PC-3 (cell line): Measurements from ENCODE around the gene CUEDC1. TPM values are rescaled to one million over a fixed set of nuclear protein-coding genes. Genes with fewer than 3 reads are reported as not detected.
A peak's percentile ranks its signal among the peaks of the same experiment; 100 is the strongest.

Experiments used
- ATAC-seq: fragments of 200-7000 bp; cut with Tn5 transposase; 2 replicates; pipeline ENCODE4 v1.9.1; 2020; ENCODE audit warnings: mild to moderate bottlenecking, moderate library complexity
- BruUV-seq: library from RNA; stranded (reverse); fragments of 400-500 nt; replicated peaks from 2 replicates; lab custom pipeline; 2021; lab: Mats Ljungman, UMichigan
- CTCF ChIA-PET: fragments of 300-600 bp; sonication (Branson Sonifier 250); formaldehyde crosslinking; loops from one replicate; lab custom pipeline; 2022; ENCODE audit warnings: antibody characterized with exemption; lab: Charles Lee
- POLR2A ChIA-PET: fragments of 300-600 bp; sonication (Branson Sonifier 250); formaldehyde crosslinking; loops from one replicate; lab custom pipeline; 2022; ENCODE audit warnings: antibody characterized with exemption; ENCODE audit not compliant: unreplicated experiment; lab: Charles Lee
- DNase-seq: peaks from one replicate; pipeline ENCODE4 v3.0.0-alpha.2; 2015
- H2AFZ ChIP-seq: fragments of 300-600 bp; sonication (generic); 2 replicates; pipeline ENCODE4 v1.6.0; 2016; ENCODE audit warnings: antibody characterized with exemption, low read length
- H3F3A ChIP-seq: fragments of 300-600 bp; sonication (generic); one replicate; pipeline ENCODE4 v1.6.0; 2017; ENCODE audit warnings: antibody characterized with exemption, low read length, control low read depth, mild to moderate bottlenecking; ENCODE audit not compliant: unreplicated experiment
- H3K27ac ChIP-seq: fragments of 300-600 bp; sonication (generic); 2 replicates; pipeline ENCODE4 v1.5.1; 2016; ENCODE audit warnings: mild to moderate bottlenecking, low read length
- H3K27me3 ChIP-seq: fragments of 300-600 bp; sonication (generic); 2 replicates; pipeline ENCODE4 v1.6.1; 2016; ENCODE audit warnings: low read length, mixed read lengths
- H3K36me3 ChIP-seq: fragments of 300-600 bp; sonication (generic); 2 replicates; pipeline ENCODE4 v1.6.1; 2016; ENCODE audit warnings: low read depth, mixed run types, low read length, mixed read lengths
- H3K4me1 ChIP-seq: fragments of 300-600 bp; sonication (generic); 2 replicates; pipeline ENCODE4 v1.5.1; 2016; ENCODE audit warnings: low read length; ENCODE audit not compliant: insufficient read depth
- H3K4me2 ChIP-seq: fragments of 300-600 bp; sonication (generic); 2 replicates; pipeline ENCODE4 v1.6.0; 2016; ENCODE audit warnings: low read length
- H3K4me3 ChIP-seq: fragments of 300-600 bp; sonication (generic); 2 replicates; pipeline ENCODE4 v1.5.1; 2016; ENCODE audit warnings: mild to moderate bottlenecking, low read length, mixed read lengths
- H3K79me2 ChIP-seq: fragments of 300-600 bp; sonication (generic); 2 replicates; pipeline ENCODE4 v1.6.1; 2017; ENCODE audit warnings: low read length, mixed read lengths
- H3K9ac ChIP-seq: fragments of 300-600 bp; sonication (generic); 2 replicates; pipeline ENCODE4 v1.6.0; 2016; ENCODE audit warnings: mild to moderate bottlenecking, low read length
- H3K9me2 ChIP-seq: fragments of 300-600 bp; sonication (generic); replicated peaks from 2 replicates; pipeline ENCODE4 v1.6.1; 2016; ENCODE audit warnings: mixed run types, low read length, mixed read lengths
- H3K9me3 ChIP-seq: fragments of 300-600 bp; sonication (generic); 2 replicates; pipeline ENCODE4 v1.6.1; 2016; ENCODE audit warnings: low read length, mixed read lengths
- H4K20me1 ChIP-seq: fragments of 300-600 bp; sonication (generic); 2 replicates; pipeline ENCODE4 v1.6.1; 2016; ENCODE audit warnings: low read length, mixed read lengths
- EZH2 ChIP-seq: fragments of 300-600 bp; sonication (generic); IDR thresholded peaks from one replicate; pipeline ENCODE4 v1.6.1; 2017; ENCODE audit warnings: antibody characterized with exemption, mild to moderate bottlenecking, low read length; ENCODE audit not compliant: unreplicated experiment
- EZH2phosphoT487 ChIP-seq: fragments of 300-600 bp; sonication (generic); IDR thresholded peaks from 2 replicates; pipeline ENCODE4 v1.6.1; 2018; ENCODE audit warnings: mild to moderate bottlenecking, antibody characterized with exemption, low read length, borderline replicate concordance
- intact Hi-C: fragments of 100-400 bp; cut with micrococcal nuclease; formaldehyde crosslinking; loops from 2 replicates; pipeline ENCODE4 v1.9.0; 2023
- total RNA-seq: library from RNA; depleted of rRNA; stranded (reverse); fragments of >200 nt; gene quantifications from 2 replicates; pipeline ENCODE4 v1.2.3, GENCODE V29; 2014; rRNA removed
- TF ChIP-seq, protein P1 (sequence below): fragments of 300-600 bp; sonication (generic); conservative IDR thresholded peaks from 2 replicates; pipeline ENCODE4 v1.5.1; 2017; ENCODE audit warnings: antibody characterized with exemption, low read depth, mild to moderate bottlenecking, low read length

Gene CUEDC1
- total RNA-seq, 1 experiment from 2014 or later, result 31.6 TPM

DNA sequence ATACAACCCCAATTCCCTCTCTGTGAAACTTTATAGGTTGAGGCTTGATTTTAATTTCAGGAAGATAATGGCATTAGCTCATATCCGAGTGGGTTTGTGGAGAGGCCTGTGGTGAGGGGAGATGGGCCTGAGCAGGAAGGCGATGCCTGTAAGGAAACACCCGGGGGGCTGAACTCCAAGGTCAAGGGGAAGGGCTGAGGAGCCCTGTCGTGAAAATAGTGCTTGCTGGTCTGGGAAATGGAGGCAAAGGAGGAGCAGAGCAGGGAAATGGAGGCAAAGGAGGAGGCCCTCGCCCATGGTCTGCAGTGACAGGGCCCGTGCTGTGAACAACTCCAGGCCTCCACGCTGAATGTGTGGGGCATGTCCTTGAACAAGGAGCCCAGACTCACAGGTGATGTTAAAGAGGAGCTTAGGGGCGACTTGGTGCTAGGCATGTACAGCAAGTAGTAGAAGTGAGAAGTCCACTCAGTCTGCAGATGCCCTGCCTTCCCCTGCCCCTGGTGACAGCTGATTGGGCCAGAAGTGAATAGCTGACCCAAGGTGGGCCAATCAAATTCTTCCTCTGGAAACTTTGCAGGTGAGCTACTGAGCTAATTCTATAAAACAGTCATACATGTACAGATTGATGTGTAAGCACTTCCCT lies 143.5 kb downstream of the CUEDC1 start:
- CTCF ChIA-PET, result no interaction called here
- no peaks in the 10 kb centered on the region for H3K4me1 ChIP-seq
- H3K9ac ChIP-seq, result no peak overlapping the region
- BruUV-seq, result no TSS peak
- no peak overlapping the region for H3K4me2 ChIP-seq
- no peak overlapping the region for H2AFZ ChIP-seq
- H3K27ac ChIP-seq, result no peak overlapping the region
- H3K9me3 ChIP-seq, result no peaks in the 10 kb centered on the region
- H3K36me3 ChIP-seq, result no peaks in the 10 kb centered on the region
- no peaks in the 10 kb centered on the region for H3K79me2 ChIP-seq
- H3K4me3 ChIP-seq, result no peak overlapping the region
- H3F3A ChIP-seq, result no peaks in the 10 kb centered on the region
- intact Hi-C loops, result no loop called here
- POLR2A ChIA-PET, result interaction anchor here (0.5 kb wide), 1 partner anchor 9 kb away, joined by 3 read pairs; no protein-coding TSS in a partner anchor
- DNase-seq, result peak; percentile 10
- H4K20me1 ChIP-seq, result no peaks in the 10 kb centered on the region
- H3K9me2 ChIP-seq, result no peaks in the 10 kb centered on the region
- TF ChIP-seq, protein P1, sequence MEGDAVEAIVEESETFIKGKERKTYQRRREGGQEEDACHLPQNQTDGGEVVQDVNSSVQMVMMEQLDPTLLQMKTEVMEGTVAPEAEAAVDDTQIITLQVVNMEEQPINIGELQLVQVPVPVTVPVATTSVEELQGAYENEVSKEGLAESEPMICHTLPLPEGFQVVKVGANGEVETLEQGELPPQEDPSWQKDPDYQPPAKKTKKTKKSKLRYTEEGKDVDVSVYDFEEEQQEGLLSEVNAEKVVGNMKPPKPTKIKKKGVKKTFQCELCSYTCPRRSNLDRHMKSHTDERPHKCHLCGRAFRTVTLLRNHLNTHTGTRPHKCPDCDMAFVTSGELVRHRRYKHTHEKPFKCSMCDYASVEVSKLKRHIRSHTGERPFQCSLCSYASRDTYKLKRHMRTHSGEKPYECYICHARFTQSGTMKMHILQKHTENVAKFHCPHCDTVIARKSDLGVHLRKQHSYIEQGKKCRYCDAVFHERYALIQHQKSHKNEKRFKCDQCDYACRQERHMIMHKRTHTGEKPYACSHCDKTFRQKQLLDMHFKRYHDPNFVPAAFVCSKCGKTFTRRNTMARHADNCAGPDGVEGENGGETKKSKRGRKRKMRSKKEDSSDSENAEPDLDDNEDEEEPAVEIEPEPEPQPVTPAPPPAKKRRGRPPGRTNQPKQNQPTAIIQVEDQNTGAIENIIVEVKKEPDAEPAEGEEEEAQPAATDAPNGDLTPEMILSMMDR, result no peak
- TF ChIP-seq EZH2 (no peak), EZH2phosphoT487 (no peak)
- H3K27me3 ChIP-seq, result peaks cover 63% of the 10 kb centered on the region
- ATAC-seq, result peak; percentile 46; the same call in 1 of the 2 replicates

Other genes with a start within 250 kb of the CUEDC1 start
- not detected in 2 replicates for gene CCDC182, start 210.1 kb downstream of the CUEDC1 start, total RNA-seq
- 63.9 and 97.5 TPM in 2 replicates for gene MRPS23, start 105.4 kb downstream of the CUEDC1 start, total RNA-seq
- gene VEZF1, start 32.8 kb upstream of the CUEDC1 start, total RNA-seq, result 70.1 and 78.1 TPM in 2 replicates
- 325 and 342 TPM in 2 replicates for gene SRSF1, start 51.8 kb upstream of the CUEDC1 start, total RNA-seq
- 38.0 and 50.3 TPM in 2 replicates for gene DYNLL2, start 128.0 kb upstream of the CUEDC1 start, total RNA-seq
- not detected in 2 replicates for gene OR4D1, start 193.0 kb upstream of the CUEDC1 start, total RNA-seq
- gene OR4D2, start 211.6 kb upstream of the CUEDC1 start, total RNA-seq, result not detected in 2 replicates
- not detected in 2 replicates for gene EPX, start 237.3 kb upstream of the CUEDC1 start, total RNA-seq